Karpas-422 (cell line): ENCODE data around the gene BCOR. TPM values are rescaled to one million over a fixed set of nuclear protein-coding genes. Genes with fewer than 3 reads are reported as not detected.

Source experiments
- DNase-seq: peaks from one replicate; pipeline ENCODE4 v3.0.0-alpha.2; 2015
- H2AFZ ChIP-seq: fragments of 200-600 bp; sonication (generic); 2 replicates; pipeline ENCODE4 v1.6.1; 2014; ENCODE audit warnings: antibody characterized with exemption, low read length, mixed read lengths
- H3K27ac ChIP-seq: fragments of 200-600 bp; sonication (generic); 2 replicates; pipeline ENCODE4 v1.5.1; 2014; ENCODE audit warnings: mild to moderate bottlenecking, low read length, moderate library complexity
- H3K27me3 ChIP-seq: fragments of 200-600 bp; sonication (generic); 2 replicates; pipeline ENCODE4 v1.6.1; 2014; ENCODE audit warnings: low read length, mixed read lengths
- H3K36me3 ChIP-seq: fragments of 200-600 bp; sonication (generic); 2 replicates; pipeline ENCODE4 v1.6.1; 2014; ENCODE audit warnings: low read length, mixed read lengths; ENCODE audit not compliant: insufficient read depth
- H3K4me1 ChIP-seq: fragments of 200-600 bp; sonication (generic); 2 replicates; pipeline ENCODE4 v1.6.1; 2014; ENCODE audit warnings: mild to moderate bottlenecking, low read length, mixed read lengths
- H3K4me2 ChIP-seq: fragments of 200-600 bp; sonication (generic); 2 replicates; pipeline ENCODE4 v1.6.1; 2014; ENCODE audit warnings: low read length, low read depth, mild to moderate bottlenecking; ENCODE audit not compliant: poor library complexity, severe bottlenecking
- H3K4me3 ChIP-seq: fragments of 200-600 bp; sonication (generic); 2 replicates; pipeline ENCODE4 v1.5.1; 2014; ENCODE audit warnings: mild to moderate bottlenecking, antibody characterized with exemption, low read length, mixed read lengths
- H3K79me2 ChIP-seq: fragments of 200-600 bp; sonication (generic); 2 replicates; pipeline ENCODE4 v1.6.1; 2014; ENCODE audit warnings: mild to moderate bottlenecking, low read length, mixed read lengths
- H3K9ac ChIP-seq: fragments of 200-600 bp; sonication (generic); 2 replicates; pipeline ENCODE4 v1.6.0; 2014; ENCODE audit warnings: low read length
- H3K9me2 ChIP-seq: fragments of 200-600 bp; sonication (generic), shearing (Covaris generic); replicated peaks from 2 replicates; pipeline ENCODE4 v1.6.0; 2014; ENCODE audit warnings: mild to moderate bottlenecking, low read length, moderate library complexity; ENCODE audit not compliant: insufficient read depth
- H3K9me3 ChIP-seq: fragments of 300-700, 200-600 bp; sonication (generic); 2 replicates; pipeline ENCODE4 v1.6.1; 2014; ENCODE audit warnings: low read length, mixed read lengths
- H4K20me1 ChIP-seq: fragments of 200-600 bp; sonication (generic); 2 replicates; pipeline ENCODE4 v1.6.1; 2014; ENCODE audit warnings: mild to moderate bottlenecking, antibody characterized with exemption, low read length, low read depth; ENCODE audit not compliant: insufficient read depth
- total RNA-seq: library from RNA; depleted of rRNA; stranded (reverse); fragments of >200 nt; shearing (Covaris generic); gene quantifications from 2 replicates; pipeline ENCODE4 v1.2.3, GENCODE V29; 2014; ENCODE audit warnings: low replicate concordance; rRNA removed

Gene BCOR
- total RNA-seq: 43.7 and 49.9 TPM in 2 replicates

DNA sequence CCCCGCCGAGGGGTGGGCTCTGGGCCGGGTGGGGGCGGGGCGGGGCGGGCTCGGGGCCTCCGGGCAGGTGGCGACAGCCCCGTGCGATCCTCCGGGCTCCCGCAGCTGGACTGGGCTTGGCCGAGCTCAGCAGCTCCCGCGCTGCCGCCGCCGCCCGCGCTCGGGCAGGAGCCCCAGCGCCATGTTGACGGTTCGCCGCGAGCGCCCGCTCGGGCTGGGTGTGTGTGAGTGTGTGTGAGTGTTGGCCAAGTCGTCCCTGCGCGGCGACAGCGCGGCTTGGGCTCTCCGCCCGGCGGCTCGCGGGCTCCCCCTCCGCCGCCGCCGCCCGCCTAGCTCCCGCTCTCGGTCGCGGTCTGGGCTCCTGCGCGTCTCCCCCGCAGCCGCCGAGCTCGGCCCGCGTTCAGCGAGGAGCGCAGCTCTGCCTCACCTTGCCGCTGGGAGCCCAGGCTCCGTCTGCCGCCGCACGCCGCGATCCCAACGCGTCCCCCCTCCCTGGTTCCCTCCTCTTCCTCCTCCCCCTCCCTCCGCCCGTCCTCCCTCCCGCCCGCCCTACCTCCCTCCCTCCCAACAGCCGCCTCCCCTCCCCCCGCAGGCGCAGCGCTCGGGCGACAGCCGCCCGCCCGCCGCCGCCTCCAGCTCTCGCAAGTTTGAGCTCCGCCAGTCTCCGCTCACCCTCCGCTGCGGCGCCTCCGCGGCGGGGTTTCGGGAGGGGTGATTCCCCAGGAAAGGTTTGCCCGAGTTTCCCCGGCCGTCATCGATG is at the start of gene BCOR:
Gene BCOR, minus strand, starts transcription at position 455 of the 760 bp plus-strand sequence. CDS start 20,029 bp downstream, outside the sequence.
- H3K79me2 ChIP-seq: peaks cover 14% of the 10 kb centered on the region
- peaks cover 72% of the 10 kb centered on the region for H3K4me1 ChIP-seq

DNA sequence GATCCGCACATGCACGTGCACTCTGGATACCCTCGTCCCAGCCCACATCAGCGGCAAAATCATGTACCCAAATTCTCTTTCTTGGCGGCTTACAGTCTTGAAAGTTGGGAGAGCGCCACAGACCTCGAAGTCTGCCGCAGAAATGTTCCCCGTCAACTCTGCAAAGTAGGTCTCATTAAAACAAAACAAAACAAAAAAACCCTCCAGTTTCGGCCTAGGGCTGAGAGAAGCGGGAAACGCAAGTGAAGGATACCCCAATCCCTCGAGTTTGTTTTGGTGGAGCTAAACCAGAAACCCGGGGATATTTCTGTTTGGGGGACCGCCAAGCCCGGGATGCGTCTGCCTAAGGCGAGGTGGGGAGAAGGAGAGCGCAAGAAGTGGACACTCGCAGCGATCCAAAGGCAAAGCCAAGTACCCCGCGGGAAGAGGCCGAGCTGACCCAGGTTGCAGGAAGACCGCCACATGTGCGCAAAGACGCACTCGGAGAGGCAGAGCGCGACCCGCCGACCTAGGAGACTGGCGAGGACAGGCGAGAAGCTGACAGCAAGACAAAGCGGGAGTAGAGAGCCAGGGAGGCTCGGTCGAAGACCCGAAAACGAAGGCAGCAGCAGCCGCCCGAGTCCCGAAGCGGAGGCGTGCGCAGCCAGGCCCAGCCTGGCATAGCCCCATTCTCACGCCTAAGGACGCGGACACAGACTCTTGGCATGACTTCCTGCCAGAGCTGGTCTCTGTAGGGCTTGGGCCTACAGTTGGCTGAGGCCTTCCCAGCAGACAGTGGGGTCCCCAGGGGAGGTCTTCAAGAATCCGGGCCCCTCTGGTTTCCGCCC is 49.6 kb upstream of the BCOR start:
- no peaks in the 10 kb centered on the region for H3K27me3 ChIP-seq
- no peaks in the 10 kb centered on the region for H3K4me1 ChIP-seq
- H2AFZ ChIP-seq: no peak overlapping the region
- no peaks in the 10 kb centered on the region for H3K79me2 ChIP-seq
- H3K4me2 ChIP-seq: no peak overlapping the region
- no peaks in the 10 kb centered on the region for H4K20me1 ChIP-seq
- H3K36me3 ChIP-seq: no peaks in the 10 kb centered on the region
- no peaks in the 10 kb centered on the region for H3K9me3 ChIP-seq
- no peaks in the 10 kb centered on the region for H3K9me2 ChIP-seq
- H3K4me3 ChIP-seq: no peak overlapping the region
- DNase-seq: no peak
- no peak overlapping the region for H3K9ac ChIP-seq
- H3K27ac ChIP-seq: no peak overlapping the region

More for the DNA sequence above, at the start of gene BCOR:
- Histone ChIP-seq H3K4me3 (peak within 1 kb of the TSS; percentile 70), H3K27ac (peak within 1 kb of the TSS; percentile 99), H3K27me3 (0 out of 2 replicates have a peak, but pooled peaks cover 2% of the 10 kb centered on the region), H3K9me2 (no peaks in the 10 kb centered on the region), H2AFZ (no peak within 1 kb of the TSS), H4K20me1 (peaks cover 30% of the 10 kb centered on the region), H3K4me2 (peak within 1 kb of the TSS; percentile 78), H3K9me3 (no peaks in the 10 kb centered on the region), H3K9ac (peak within 1 kb of the TSS; percentile 73), H3K36me3 (no peaks in the 10 kb centered on the region)
- peak; percentile 84 for DNase-seq

DNA sequence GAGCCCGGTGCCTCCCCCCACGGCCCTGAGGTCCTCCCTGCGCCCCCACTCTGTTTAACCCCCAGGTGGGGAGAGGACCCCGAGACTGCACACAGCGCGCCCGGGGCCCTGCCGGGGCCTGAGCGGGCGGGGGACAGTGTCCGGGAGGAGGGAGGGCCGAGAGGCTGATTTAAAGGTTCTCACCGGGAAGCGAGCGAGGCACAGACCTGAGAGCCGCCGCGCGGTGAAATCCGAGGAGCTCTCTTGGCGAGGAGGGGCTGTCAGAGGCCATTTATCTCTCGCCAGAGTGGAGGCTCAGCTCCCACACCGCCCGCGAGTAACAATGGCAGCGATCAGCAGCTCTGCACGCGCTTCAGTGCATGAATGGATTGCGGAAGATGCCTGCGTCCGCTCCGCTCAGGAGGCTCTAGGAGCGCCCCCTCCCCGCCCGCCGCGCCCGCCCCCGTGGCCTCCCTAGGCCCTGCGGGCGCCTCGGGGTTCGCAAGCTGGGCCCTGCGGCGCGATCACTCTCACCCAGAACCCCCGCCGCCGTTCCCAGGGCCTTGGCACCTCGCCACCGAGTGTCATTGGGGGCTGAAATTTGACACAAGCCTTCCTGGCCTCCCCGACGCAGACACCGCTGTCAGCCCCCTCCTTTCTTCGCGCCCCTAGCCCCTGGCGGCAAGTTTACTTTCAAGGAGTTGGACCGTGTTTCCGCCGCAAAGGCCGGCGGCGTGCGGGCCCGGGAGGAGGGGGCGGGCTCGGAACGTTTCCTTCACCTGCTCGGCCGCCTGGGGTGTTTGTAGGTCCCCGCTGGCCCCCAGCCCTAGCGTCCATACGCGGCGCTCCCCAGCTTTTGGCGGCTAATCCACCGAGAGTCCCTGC is 48.7 kb upstream of the BCOR start:
- Histone ChIP-seq H2AFZ (no peak overlapping the region), H3K27ac (no peak overlapping the region), H3K4me2 (no peak overlapping the region), H3K79me2 (no peaks in the 10 kb centered on the region), H3K4me3 (no peak overlapping the region), H4K20me1 (no peaks in the 10 kb centered on the region), H3K36me3 (no peaks in the 10 kb centered on the region), H3K9me3 (no peaks in the 10 kb centered on the region), H3K4me1 (no peaks in the 10 kb centered on the region), H3K9ac (no peak overlapping the region), H3K9me2 (no peaks in the 10 kb centered on the region), H3K27me3 (no peaks in the 10 kb centered on the region)
- DNase-seq: no peak

DNA sequence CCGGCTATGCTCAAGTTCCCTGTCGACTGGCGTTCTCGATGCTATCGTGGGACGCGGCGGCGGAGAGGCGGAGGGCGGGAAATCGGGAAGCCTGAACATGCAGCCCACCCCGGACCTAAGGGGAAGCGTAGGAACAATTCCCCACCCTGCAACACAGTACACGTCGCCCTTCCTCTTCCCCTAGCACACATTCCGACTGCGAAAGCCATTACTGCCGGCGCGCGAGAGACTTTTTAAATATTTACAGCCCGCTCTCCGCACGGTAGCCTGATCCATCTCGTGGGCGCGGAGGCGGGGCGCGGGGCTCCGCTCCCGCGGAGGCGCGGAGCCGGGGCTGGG is 48.1 kb upstream of the BCOR start:
- Histone ChIP-seq H3K4me1 (no peaks in the 10 kb centered on the region), H3K4me2 (no peak overlapping the region), H3K27ac (no peak overlapping the region), H3K9ac (no peak overlapping the region), H3K9me3 (no peaks in the 10 kb centered on the region), H4K20me1 (no peaks in the 10 kb centered on the region), H3K36me3 (no peaks in the 10 kb centered on the region), H3K4me3 (no peak overlapping the region), H2AFZ (no peak overlapping the region), H3K79me2 (no peaks in the 10 kb centered on the region), H3K27me3 (no peaks in the 10 kb centered on the region), H3K9me2 (no peaks in the 10 kb centered on the region)
- DNase-seq: no peak

DNA sequence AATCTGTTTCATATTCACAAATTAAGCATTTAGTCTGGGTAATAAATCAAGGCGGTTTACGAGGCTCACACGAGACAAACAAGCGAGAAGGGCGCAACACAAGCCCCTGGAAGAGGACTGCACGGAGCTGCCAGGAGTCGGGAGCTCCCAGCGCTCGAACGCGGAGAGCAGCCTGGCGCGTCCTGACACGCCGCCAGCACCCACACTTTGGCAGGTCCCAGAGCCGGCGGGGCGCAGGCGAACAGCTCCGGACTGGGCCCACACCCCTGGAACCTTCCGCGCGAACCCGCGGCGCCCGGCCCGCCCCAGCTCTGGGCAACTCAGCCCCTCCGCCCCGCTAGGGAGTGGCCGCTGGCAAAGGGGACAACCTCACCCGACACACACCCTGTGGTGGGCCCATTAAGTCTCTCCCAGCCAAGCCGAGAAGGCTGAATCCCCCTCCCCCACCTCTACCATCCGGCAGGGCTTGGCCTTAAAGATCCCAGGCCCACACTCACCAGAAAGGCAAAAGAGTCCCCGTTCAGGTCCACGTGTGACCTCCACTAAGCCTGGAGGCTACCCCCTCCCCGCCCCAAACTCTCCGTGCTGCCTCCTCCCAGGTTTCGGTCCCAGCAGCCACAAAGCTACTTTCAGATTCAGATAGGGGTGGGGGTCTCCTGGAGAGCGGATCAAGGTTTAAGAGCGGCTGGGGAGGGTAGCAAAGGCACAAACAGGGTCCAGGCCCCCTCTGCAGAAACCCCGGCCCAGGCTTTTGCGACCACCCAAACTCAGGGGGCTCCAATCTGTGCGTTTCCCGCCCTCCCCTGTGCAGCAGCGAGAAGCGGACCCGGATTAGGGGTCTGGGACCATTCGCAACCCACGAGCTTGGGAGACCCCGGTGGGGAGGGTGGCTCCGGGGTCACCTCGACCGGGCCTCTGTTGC is 47.5 kb upstream of the BCOR start:
- Histone ChIP-seq H3K79me2 (no peaks in the 10 kb centered on the region), H3K27me3 (no peaks in the 10 kb centered on the region), H3K4me3 (no peak overlapping the region), H3K4me1 (no peaks in the 10 kb centered on the region), H3K27ac (no peak overlapping the region), H4K20me1 (no peaks in the 10 kb centered on the region), H3K36me3 (no peaks in the 10 kb centered on the region), H3K9me2 (no peaks in the 10 kb centered on the region), H3K9me3 (no peaks in the 10 kb centered on the region), H3K9ac (no peak overlapping the region), H3K4me2 (no peak overlapping the region), H2AFZ (no peak overlapping the region)
- DNase-seq: no peak

DNA sequence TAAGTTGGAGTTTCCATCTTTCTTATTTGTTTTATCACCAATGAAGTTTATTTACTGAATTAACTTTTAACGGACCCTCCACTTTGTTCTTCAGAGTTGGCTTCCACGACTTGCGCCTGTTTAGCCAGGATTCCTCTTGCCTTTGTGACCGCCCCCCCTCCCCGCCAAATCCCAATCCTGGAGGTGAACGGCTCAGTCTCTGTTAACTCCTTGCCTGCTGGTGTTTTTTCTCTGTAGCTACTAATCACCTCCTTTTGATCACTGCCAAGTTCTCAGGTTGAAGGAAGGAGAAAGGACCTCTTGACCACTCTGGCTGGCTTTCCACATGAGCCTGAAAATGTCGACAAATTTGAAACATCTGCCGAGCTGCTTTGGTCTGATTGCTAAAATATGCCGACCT is 46.8 kb upstream of the BCOR start:
- H3K4me1 ChIP-seq: no peaks in the 10 kb centered on the region
- H3K27me3 ChIP-seq: no peaks in the 10 kb centered on the region
- no peak overlapping the region for H3K4me2 ChIP-seq
- H3K36me3 ChIP-seq: no peaks in the 10 kb centered on the region
- H4K20me1 ChIP-seq: no peaks in the 10 kb centered on the region
- H3K9ac ChIP-seq: no peak overlapping the region
- H3K27ac ChIP-seq: no peak overlapping the region
- H3K79me2 ChIP-seq: no peaks in the 10 kb centered on the region
- no peak overlapping the region for H2AFZ ChIP-seq
- H3K4me3 ChIP-seq: no peak overlapping the region
- no peaks in the 10 kb centered on the region for H3K9me3 ChIP-seq
- no peak for DNase-seq
- H3K9me2 ChIP-seq: no peaks in the 10 kb centered on the region

DNA sequence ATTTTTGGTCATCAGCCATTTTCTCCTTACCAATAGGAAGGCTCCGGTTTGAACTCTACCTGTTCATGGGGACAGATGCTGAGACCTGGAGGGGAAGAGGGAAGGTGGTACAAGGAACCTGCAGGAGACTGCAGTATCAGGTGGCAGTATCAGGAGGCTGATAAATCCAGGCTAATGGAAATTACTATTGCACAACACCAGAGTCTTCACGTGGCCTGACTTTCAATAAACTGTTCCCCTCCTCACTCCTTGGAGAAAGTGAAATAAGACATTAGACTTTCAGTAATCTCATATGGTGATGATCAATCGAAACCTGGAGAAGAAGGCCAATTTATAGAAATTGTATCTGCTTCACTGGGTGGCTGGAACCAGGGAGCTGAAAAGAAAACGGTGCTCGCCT is 46.2 kb upstream of the BCOR start:
- Histone ChIP-seq H3K27me3 (no peaks in the 10 kb centered on the region), H3K4me1 (no peaks in the 10 kb centered on the region), H2AFZ (no peak overlapping the region), H3K27ac (no peak overlapping the region), H3K9ac (no peak overlapping the region), H3K36me3 (no peaks in the 10 kb centered on the region), H3K4me3 (no peak overlapping the region), H3K9me3 (no peaks in the 10 kb centered on the region), H4K20me1 (no peaks in the 10 kb centered on the region), H3K4me2 (no peak overlapping the region), H3K79me2 (no peaks in the 10 kb centered on the region), H3K9me2 (no peaks in the 10 kb centered on the region)
- no peak for DNase-seq
